ENCODE measurements around the gene CCDC110. TPM values are rescaled to one million over a fixed set of nuclear protein-coding genes. Genes with fewer than 3 reads are reported as not detected.

Gene CCDC110
- total RNA-seq, 2 donors from 2014 or later, result 0.10 TPM; not detected in 1

DNA sequence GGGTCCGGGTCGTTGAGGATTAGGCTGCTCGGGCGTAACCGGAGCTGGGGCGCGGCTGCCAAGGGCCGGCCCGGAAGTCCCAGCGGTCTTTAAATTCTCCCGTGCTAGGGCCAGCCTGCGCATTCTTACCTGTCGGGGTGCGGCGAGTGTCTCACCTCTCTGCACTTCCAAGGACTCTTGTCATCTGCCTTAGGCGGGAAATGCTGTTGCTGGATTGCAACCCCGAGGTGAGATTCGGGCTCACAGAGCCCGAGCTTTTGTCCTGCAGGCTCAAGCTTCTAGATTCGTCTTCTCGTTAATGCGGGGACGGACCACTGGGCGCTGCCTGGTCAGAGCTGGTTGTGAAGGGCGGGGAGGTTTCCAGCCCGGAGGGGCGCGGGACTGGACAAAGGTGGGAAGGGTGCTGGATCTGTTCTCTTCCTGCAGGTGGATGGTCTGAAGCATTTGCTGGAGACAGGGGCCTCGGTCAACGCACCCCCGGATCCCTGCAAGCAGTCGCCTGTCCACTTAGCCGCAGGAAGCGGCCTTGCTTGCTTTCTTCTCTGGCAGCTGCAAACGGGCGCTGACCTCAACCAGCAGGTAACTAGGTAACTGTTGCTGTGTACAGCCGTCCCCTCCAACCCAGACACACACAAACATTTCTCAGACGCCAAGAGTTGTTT is 74.7 kb downstream of the CCDC110 start, which contains the start of gene ANKRD37:
TSS of gene ANKRD37 (plus strand) at position 118 of the 662 bp plus-strand sequence. CDS start at position 201, 83 bp downstream.
- H3K27me3 Mint-ChIP-seq, result no peaks in the 10 kb centered on the region
- no peak for ATAC-seq
- H3K4me3 Mint-ChIP-seq, result peak within 1 kb of the TSS; percentile 96
- H3K9me3 ChIP-seq (ENCODE audit: control insufficient read depth, low read length, poor library complexity, severe bottlenecking), result no peaks in the 10 kb centered on the region
- peaks cover 18% of the 10 kb centered on the region for H3K4me1 Mint-ChIP-seq
- no peak for DNase-seq
- peaks cover 2% of the 10 kb centered on the region for H3K36me3 Mint-ChIP-seq (ENCODE audit: low read depth)
- H3K27ac Mint-ChIP-seq, result peak within 1 kb of the TSS; percentile 94

DNA sequence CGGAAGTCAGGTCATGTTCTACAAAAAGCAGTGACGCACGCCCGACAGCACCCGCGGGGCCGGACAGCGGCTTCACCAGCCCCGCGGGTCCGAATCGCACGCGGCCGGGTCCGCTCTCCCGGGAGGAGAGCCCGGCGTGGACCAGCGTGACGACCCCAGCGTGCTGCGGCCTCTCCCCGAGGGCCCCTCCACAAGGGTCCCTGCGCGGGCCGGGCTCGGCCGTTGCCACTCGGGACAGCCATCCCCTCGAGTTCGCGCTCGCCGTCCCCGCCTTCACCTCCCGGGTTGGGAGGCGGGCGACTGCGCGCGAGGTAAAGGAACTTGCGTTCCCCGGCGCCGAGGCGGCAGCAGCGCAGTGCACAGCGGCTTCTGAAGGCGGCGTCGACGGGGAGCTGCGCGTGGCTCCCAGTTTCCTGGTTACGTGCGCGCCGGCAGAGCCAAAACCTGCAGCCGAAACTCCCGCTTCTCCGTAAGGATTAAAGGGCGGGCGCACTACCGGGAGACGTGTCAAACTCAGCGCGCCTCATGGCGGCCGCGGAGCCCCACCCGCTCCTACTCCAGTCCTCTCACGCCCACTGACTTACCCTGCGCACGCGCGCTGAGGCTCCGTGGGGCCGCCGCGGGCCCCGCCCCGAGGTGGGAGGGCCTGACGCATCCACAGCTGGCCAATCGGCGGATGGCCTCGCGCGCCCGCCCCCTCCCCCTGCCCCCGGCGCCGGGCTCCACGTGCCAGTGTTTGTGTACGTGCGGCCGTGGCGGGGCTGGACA is 75.4 kb downstream of the CCDC110 start:
- peaks cover 18% of the 10 kb centered on the region for H3K4me1 Mint-ChIP-seq

DNA sequence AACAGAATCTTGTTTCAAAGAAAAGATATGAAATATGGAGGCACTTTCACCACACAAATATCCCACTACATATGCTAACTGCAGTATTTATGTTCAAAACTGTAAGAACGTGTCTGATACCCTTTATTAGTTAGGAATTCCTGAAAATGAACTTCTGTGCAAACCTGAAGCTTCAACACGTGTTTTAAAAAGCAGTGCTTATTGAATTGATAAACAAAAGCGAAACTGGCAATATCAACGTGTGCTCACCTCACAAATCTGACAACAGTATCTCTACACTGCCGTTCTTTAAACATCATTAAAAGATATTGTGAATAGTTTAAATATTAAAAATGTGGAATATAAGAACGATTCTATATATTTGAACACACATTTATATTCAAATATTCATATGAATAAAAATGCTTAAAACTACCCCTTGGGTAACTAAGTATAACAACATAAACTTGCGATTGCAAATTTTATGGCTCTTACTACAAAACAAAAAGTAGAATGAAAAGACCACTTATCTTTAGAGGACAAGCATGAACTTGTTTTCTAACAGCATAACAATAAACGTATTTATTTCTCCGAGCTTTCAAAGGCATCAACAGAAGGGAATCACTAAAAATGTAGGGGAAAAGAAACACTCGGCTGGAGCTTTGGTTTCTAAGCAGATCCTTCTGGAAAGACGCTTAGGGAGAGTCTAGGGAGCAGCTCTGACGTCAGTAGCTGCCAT is 76.1 kb downstream of the CCDC110 start, which contains the start of gene LRP2BP:
TSS of gene LRP2BP (minus strand) at position 687 of the 718 bp plus-strand sequence. CDS start 17,738 bp downstream, outside the sequence.
- Mint-ChIP-seq H3K36me3 (ENCODE audit: low read depth) (no peaks in the 10 kb centered on the region), H3K4me3 (peak within 1 kb of the TSS; percentile 96), H3K4me1 (peaks cover 18% of the 10 kb centered on the region), H3K27me3 (no peaks in the 10 kb centered on the region), H3K27ac (peak within 1 kb of the TSS; percentile 94)
- ATAC-seq (no peak), DNase-seq (no peak)
- no peaks in the 10 kb centered on the region for H3K9me3 ChIP-seq (ENCODE audit: control insufficient read depth, low read length, poor library complexity, severe bottlenecking)

More for the DNA sequence above, 75.4 kb downstream of the CCDC110 start:
- Mint-ChIP-seq H3K36me3 (ENCODE audit: low read depth) (peaks cover 1% of the 10 kb centered on the region), H3K27me3 (no peaks in the 10 kb centered on the region), H3K4me3 (peak overlapping the region; percentile 96), H3K27ac (peak overlapping the region; percentile 94)
- DNase-seq, result peak; percentile 96 to 97 (median 96)
- H3K9me3 ChIP-seq (ENCODE audit: control insufficient read depth, low read length, poor library complexity, severe bottlenecking), result no peaks in the 10 kb centered on the region
- peak; percentile 92 for ATAC-seq

Other genes starting within 250 kb of the CCDC110 start
- 1 to 10 TPM; 2.1 to 3.3 TPM for gene LRP2BP, start 75.8 kb downstream of the CCDC110 start, total RNA-seq
- 10 to 100 TPM; 16.1 to 19.1 TPM for gene ANKRD37, start 74.9 kb downstream of the CCDC110 start, total RNA-seq
- gene UFSP2, start 45.8 kb downstream of the CCDC110 start, total RNA-seq, result 10 to 100 TPM; 16.8 to 21.3 TPM
- gene PDLIM3, start 63.8 kb upstream of the CCDC110 start, total RNA-seq, result not detected

All from T-helper 17 cell (primary cell).